Measurements from ENCODE around the gene CENPM. TPM values are rescaled to one million over a fixed set of nuclear protein-coding genes. Genes with fewer than 3 reads are reported as not detected.
A peak's percentile ranks its signal among the peaks of the same experiment; 100 is the strongest.

CENPM gene
- total RNA-seq, 1 experiment from 2014 or later = 77.5 TPM

GRCh38 chr22:41968601-41969000, 21.6 kb upstream of the CENPM start:
- Histone ChIP-seq H3K4me2 (ENCODE audit: low read length) (no peak overlapping the region), H3K4me3 (ENCODE audit: low read length) (no peak overlapping the region), H3K79me2 (ENCODE audit: low read length) (no peaks in the 10 kb centered on the region), H3K36me3 (ENCODE audit: low read depth, low read length) (no peaks in the 10 kb centered on the region), H3K27me3 (ENCODE audit: low read length) (no peaks in the 10 kb centered on the region), H3K4me1 (ENCODE audit: insufficient read depth, low read length) (no peaks in the 10 kb centered on the region), H3K9ac (ENCODE audit: low read length) (no peak overlapping the region), H3K27ac (ENCODE audit: low read length) (no peak overlapping the region), H3K9me3 (ENCODE audit: low read length) (no peaks in the 10 kb centered on the region), H3K9me2 (replicated peaks; ENCODE audit: low read length) (no peaks in the 10 kb centered on the region), H2AFZ (ENCODE audit: low read length) (no peak overlapping the region), H4K20me1 (ENCODE audit: low read length) (no peaks in the 10 kb centered on the region), H3F3A (ENCODE audit: low read length, unreplicated experiment) (no peaks in the 10 kb centered on the region)
- ChIA-PET POLR2A (ENCODE audit: unreplicated experiment) (no interaction called here), CTCF (no interaction called here)
- no peak for ATAC-seq
- no peak for DNase-seq
- intact Hi-C loops (cut with micrococcal nuclease) = no loop called here
- no TSS peak for BruUV-seq (replicated peaks)
- TF ChIP-seq CTCF (conservative IDR thresholded peaks at IDR 0.05; ENCODE audit: low read depth, low read length) (no peak), EZH2phosphoT487 (IDR thresholded peaks at IDR 0.05; ENCODE audit: borderline replicate concordance, low read length) (no peak), EZH2 (IDR thresholded peaks at IDR 0.05; ENCODE audit: low read length, unreplicated experiment) (no peak)

- Histone ChIP-seq H3K9ac (ENCODE audit: low read length) (no peak overlapping the region), H3K4me1 (ENCODE audit: insufficient read depth, low read length) (no peaks in the 10 kb centered on the region), H3K9me2 (replicated peaks; ENCODE audit: low read length) (no peaks in the 10 kb centered on the region), H3K36me3 (ENCODE audit: low read depth, low read length) (no peaks in the 10 kb centered on the region), H3K9me3 (ENCODE audit: low read length) (no peaks in the 10 kb centered on the region), H3K4me3 (ENCODE audit: low read length) (no peak overlapping the region), H4K20me1 (ENCODE audit: low read length) (no peaks in the 10 kb centered on the region), H3K79me2 (ENCODE audit: low read length) (no peaks in the 10 kb centered on the region), H3F3A (ENCODE audit: low read length, unreplicated experiment) (no peaks in the 10 kb centered on the region), H3K27me3 (ENCODE audit: low read length) (no peaks in the 10 kb centered on the region), H3K4me2 (ENCODE audit: low read length) (no peak overlapping the region), H2AFZ (ENCODE audit: low read length) (no peak overlapping the region), H3K27ac (ENCODE audit: low read length) (no peak overlapping the region)
- CTCF ChIA-PET = interaction anchor here (0.5 to 1.0 kb wide), 2 partner anchors 9 to 28 kb away, joined by 3 to 4 read pairs; no protein-coding TSS in a partner anchor
- DNase-seq = peak; percentile 80
- peak; percentile 98 for ATAC-seq
- intact Hi-C loops (cut with micrococcal nuclease) = loop anchor here (1.0 to 2.0 kb wide), 4 partner anchors 104 to 478 kb away; partner anchors contain the start of genes NAGA and NDUFA6
- BruUV-seq (replicated peaks) = no TSS peak
- no peak for TF ChIP-seq EZH2phosphoT487 (IDR thresholded peaks at IDR 0.05; ENCODE audit: borderline replicate concordance, low read length)
- TF ChIP-seq CTCF (conservative IDR thresholded peaks at IDR 0.05; ENCODE audit: low read depth, low read length) = peak; percentile 66
- POLR2A ChIA-PET (ENCODE audit: unreplicated experiment) = no interaction called here
These were observed 19.8 kb upstream of the CENPM start for GRCh38 chr22:41966607-41967240.

GRCh38 chr22:41966225-41966606, 19.3 kb upstream of the CENPM start:
- H4K20me1 ChIP-seq (ENCODE audit: low read length) = no peaks in the 10 kb centered on the region
- H3K36me3 ChIP-seq (ENCODE audit: low read depth, low read length) = no peaks in the 10 kb centered on the region
- ATAC-seq (no peak), DNase-seq (no peak)
- no peaks in the 10 kb centered on the region for H3K4me1 ChIP-seq (ENCODE audit: insufficient read depth, low read length)
- H3K9me2 ChIP-seq (replicated peaks; ENCODE audit: low read length) = no peaks in the 10 kb centered on the region
- H3K27me3 ChIP-seq (ENCODE audit: low read length) = no peaks in the 10 kb centered on the region
- intact Hi-C loops (cut with micrococcal nuclease) = loop anchor here (1.0 to 2.0 kb wide), 4 partner anchors 105 to 479 kb away; partner anchors contain the start of genes NAGA and NDUFA6
- no peak overlapping the region for H3K27ac ChIP-seq (ENCODE audit: low read length)
- POLR2A ChIA-PET (ENCODE audit: unreplicated experiment) = no interaction called here
- TF ChIP-seq EZH2 (IDR thresholded peaks at IDR 0.05; ENCODE audit: low read length, unreplicated experiment) = no peak
- TF ChIP-seq CTCF (conservative IDR thresholded peaks at IDR 0.05; ENCODE audit: low read depth, low read length) = no peak
- TF ChIP-seq EZH2phosphoT487 (IDR thresholded peaks at IDR 0.05; ENCODE audit: borderline replicate concordance, low read length) = no peak
- no peak overlapping the region for H3K4me2 ChIP-seq (ENCODE audit: low read length)
- CTCF ChIA-PET = interaction anchor here (0.5 kb wide), 1 partner anchor 29 kb away, joined by 4 read pairs; no protein-coding TSS in a partner anchor
- no TSS peak for BruUV-seq (replicated peaks)
- H3K4me3 ChIP-seq (ENCODE audit: low read length) = no peak overlapping the region
- H3F3A ChIP-seq (ENCODE audit: low read length, unreplicated experiment) = no peaks in the 10 kb centered on the region
- H3K9ac ChIP-seq (ENCODE audit: low read length) = no peak overlapping the region
- no peaks in the 10 kb centered on the region for H3K79me2 ChIP-seq (ENCODE audit: low read length)
- no peaks in the 10 kb centered on the region for H3K9me3 ChIP-seq (ENCODE audit: low read length)
- H2AFZ ChIP-seq (ENCODE audit: low read length) = no peak overlapping the region

All from PC-3 (cell line).